ENCODE results near the gene ARL14EP.

The ARL14EP gene

DNA sequence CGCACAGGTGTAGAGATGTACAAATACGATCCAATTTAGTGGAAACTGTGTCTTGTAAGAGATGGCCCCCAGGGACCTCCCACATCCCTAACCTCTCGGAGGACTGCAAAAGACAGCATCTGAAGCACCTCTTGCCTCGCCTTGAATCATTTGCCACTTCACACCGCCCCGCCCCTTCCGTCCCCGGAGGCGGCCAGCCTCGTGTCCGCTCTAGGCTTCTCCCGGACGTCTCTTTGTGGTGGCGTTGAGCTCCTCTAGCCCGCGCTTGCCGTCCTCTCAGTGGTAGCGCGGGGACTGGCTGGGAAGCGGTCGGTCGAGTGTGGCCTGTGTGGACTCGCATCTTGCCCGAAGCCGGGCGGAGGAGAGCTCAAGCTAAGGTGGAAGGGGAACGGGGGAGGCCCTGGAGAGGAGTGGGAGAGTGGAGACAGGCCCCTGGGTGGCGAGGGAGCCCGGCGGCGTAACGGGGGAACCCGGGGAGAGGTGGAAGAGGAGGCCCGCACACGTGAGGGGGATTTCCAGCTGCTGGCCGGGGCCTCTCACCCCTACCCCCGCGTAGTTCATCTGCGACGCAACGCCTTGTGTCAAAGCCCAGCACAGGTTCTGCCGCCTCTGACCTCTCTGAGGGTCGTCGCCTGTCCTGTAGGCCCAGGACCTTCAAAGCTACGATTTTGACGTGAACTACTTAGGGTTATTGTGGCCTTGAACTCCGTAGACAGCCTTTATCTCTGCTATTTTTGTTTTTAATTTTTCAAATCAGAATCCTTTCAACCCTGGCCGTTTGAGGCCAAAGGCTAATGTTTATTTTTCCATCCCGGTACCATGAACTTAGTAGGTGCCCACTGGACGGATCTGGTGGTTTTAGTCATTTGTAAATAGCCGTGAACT, at the start of gene ARL14EP:
ARL14EP (plus strand) TSS at position 279 of the 885 bp plus-strand sequence. CDS start 7,845 bp downstream, outside the sequence.
- DNase-seq = peak; percentile 90

- DNase-seq = no peak
Measured at GRCh38 chr11:30277176-30277575, 45.7 kb upstream of the ARL14EP start.

GRCh38 chr11:30279796-30280195, 43.1 kb upstream of the ARL14EP start:
- no peak for DNase-seq

GRCh38 chr11:30281476-30282288, 41.2 kb upstream of the ARL14EP start:
- no peak for DNase-seq

- DNase-seq = peak in 1 of 2 donors; percentile 10
Measured at GRCh38 chr11:30282289-30282631, 40.6 kb upstream of the ARL14EP start.

- no peak for DNase-seq
Measured at GRCh38 chr11:30284836-30285235, 38.1 kb upstream of the ARL14EP start.

DNA sequence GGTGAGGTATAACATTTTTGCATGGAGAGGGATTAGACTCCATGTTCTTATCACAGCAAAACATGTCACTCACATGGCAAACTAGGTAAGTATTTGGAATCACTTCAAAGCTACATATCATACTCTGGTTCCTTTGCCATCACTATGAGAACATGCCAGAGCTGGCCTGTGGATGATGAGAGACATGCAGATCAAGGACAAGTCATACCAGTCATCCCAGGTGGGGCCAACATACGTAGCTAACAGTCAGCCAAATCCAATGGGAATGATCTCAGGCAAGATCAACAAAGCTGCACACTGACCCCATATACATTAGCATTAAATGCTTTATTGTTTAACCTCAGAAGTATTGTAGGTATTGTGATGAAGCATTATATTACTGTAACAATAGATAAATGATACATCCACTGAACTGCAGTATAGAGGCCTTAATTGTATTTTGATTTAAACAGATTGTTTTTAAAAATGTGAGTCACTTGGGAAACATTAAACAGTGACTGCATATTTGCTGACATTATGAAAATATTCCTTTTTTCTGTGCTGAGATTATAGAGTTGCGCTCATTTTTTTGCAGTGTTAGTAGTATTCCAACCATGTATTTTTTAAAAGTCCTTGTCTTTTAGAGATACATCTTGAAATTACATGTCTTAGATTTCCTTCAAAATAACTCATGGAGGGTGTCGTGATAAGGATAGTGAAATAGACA, 37.3 kb upstream of the ARL14EP start:
- no peak for DNase-seq

GRCh38 chr11:30291331-30291730, 31.6 kb upstream of the ARL14EP start:
- no peak for DNase-seq

DNA sequence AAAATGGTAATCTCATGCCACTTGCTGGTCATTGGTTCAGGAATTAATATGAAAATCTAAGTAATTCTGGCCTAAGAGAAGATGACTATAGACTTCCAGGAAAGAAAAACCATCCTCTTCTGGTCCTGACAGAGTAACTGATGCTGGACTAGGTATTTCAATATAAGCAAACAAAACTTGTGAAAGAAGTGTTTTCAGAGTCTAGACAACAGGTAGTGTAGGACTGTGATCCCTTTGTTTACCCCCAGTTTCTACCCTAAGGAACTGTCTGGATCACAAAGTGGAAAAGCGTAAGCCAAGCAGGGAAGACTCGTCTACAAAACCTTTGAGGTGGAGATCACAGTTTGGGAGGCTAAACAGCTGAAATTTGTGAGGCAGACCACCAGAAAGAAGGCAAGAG, 30.4 kb upstream of the ARL14EP start:
- no peak for DNase-seq

- DNase-seq = no peak
Measured at GRCh38 chr11:30295178-30295885, 27.6 kb upstream of the ARL14EP start.

GRCh38 chr11:30304620-30305019, 18.3 kb upstream of the ARL14EP start:
- no peak for DNase-seq

DNA sequence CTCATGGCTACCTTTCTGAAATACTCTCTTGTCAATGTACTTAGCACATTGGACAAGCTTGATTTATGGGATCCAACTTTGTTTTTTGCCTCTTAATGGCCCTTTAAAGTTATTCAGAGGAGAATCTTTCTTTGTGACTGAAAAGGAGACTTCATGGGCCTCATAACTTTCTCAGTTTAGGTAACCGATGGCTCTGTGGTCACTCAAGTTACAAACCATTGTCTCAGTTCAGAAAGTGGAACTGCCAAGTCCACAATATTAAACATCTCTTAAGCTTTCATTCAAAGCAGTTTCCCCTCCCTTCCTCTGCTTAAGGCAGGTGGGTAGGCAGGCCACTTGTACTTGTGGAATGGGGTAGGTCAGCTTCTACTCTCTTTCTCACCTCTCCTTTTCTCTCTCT, 12.3 kb upstream of the ARL14EP start:
- no peak for DNase-seq

GRCh38 chr11:30311189-30311588, 11.7 kb upstream of the ARL14EP start:
- DNase-seq = no peak

DNA sequence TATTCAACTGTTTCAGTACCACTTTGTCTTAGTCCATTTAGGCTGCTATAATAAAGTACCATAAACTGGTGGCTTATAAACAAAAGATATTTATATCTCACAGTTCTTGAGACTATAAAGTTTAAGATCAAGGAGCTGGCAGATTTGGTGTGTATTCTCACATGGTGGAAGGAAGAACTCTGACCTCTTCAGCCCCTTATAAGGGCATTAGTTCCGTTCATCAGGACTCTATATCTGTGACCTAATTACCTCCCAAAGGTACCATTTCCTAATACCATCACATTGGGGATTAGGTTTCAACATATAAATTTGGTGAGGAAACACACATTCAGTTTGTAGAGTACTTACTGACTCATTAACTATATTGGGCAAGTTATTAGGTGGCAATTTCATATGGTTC, 10.7 kb upstream of the ARL14EP start:
- no peak for DNase-seq

GRCh38 chr11:30313580-30313979, 9.3 kb upstream of the ARL14EP start:
- DNase-seq = no peak

GRCh38 chr11:30314625-30315024, 8.3 kb upstream of the ARL14EP start:
- DNase-seq = no peak

DNA sequence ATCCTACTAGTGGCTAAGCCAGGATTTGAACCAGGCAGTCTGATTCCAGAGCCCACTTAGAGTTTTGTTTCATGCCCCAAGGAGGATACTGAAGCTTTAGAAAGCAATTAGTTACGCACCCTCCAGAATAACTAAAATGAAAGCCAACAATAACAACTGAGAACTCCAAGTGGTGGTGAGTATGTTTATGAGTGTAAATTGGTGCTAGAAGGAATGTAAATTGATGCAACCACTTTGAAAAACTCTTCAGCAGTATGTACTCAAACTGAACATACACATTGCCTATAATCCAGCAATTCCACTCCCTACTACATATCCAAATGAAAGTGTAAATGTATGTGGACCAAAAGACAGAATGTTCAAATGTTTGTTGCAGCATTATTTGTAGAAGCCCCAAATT, 6.7 kb upstream of the ARL14EP start:
- no peak for DNase-seq

DNA sequence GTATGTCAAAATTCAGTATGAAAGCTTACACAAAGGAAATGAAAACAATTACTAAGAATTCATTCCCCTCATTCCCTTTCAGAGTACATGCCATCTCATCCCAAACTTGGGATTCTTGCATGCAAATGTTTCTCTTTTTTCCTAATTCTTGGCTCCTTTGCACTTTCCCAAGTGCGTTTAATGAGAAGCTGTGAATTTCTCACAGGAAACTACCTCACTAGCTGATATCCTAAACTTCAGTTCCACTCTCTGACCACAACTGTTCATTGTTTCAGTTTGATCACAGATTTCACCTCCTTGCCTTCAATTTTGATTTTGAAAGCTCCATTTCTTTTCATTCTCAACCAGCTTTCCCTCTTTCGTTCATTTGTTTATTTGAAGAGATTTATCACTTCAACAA, 5.9 kb upstream of the ARL14EP start:
- DNase-seq = no peak

- no peak for DNase-seq
Measured at GRCh38 chr11:30321321-30321720, 1.6 kb upstream of the ARL14EP start.

- no peak for DNase-seq
Measured at GRCh38 chr11:30322191-30322590, 713 bp upstream of the ARL14EP start.

GRCh38 chr11:30326114-30326778, 3.3 kb downstream of the ARL14EP start:
- no peak for DNase-seq

DNA sequence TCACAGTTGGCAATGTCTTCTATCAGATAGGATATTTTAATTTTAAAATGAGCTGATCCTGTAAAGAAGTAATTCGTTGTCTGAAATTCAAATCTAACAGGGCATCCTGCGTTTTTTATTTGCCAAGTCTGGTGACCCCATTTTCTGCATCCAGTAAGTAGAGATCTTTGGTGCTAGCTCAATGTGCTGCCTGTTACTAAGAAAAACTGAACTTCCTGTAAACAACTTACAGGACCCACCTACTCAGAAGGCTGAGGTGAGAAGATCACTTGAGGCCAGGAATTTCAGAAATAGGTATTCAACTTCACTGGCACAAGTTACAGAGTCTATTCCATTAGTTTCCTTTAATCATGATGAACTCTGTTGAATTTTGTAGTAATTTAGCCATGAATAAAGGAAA, 4.0 kb downstream of the ARL14EP start:
- DNase-seq = no peak
